Muscle of back (tissue), 11 donors: ENCODE results near the gene PEDS1. TPM values are rescaled to one million over a fixed set of nuclear protein-coding genes. Genes with fewer than 3 reads are reported as not detected.
"Not testable (repeated sequence)": the region's sequence is repeated elsewhere in the genome, so short reads cannot be mapped to it uniquely, and the experiment has no call there.

Experiments used
- DNase-seq, 3 donors: peaks; one replicate each; pipeline versions ENCODE4 v3.0.0 to v3.0.0-alpha.2; 2013
- polyA plus RNA-seq, 10 donors: library from polyadenylated mRNA; unstranded; fragments of 120-200 nt; gene quantifications; one replicate each; pipeline ENCODE4 v1.2.1, GENCODE V29; 2013; ENCODE audit not compliant: insufficient read length in 10 of 10

The PEDS1 gene
- polyA plus RNA-seq, 10 donors, result 21.1 to 26.4 (median 23.0) TPM

DNA sequence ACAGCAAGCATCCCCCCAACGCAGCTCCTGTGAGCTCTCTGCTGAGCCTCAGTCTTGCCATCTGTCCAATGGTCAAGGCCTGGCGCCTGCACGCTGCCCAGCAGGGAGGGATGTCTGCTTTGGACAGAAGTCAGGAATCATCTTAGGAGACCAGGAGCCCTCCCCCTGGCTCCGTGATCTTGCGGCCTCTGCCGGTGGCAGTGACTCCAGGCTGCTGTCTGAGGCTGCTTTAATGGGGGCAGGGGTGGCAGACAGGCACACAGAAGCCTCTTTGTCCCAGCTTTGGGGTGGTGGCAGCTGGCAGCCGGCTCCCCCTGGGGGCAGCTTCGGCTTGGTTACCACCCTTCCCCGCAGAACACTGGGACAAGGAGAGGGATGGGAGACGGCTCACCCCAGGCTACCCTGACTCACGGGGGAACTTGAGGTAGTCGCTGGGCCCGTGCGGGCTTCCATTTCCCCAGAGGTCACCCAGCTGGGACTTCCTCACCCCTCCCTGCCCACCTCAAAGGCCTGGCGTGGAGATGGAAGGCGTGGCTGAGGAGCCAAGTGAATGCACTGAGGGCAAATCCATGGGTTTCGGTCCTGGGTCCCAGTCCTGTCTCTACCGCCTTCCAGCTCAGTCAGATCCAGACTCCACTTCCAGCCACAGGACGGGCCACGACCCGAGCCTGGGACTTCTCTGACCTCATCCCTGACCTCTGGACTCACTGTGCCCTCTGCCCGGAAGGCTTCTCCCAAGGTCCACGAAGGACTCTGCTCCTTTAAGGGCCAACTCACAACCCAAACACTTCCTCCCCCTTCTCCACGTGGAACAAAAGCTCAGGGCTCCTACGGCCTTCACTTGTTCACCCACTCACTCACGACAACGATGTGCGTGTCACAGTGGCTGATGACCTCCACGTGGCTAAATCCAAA, 14.8 kb downstream of the PEDS1 start:
- no peak for DNase-seq

DNA sequence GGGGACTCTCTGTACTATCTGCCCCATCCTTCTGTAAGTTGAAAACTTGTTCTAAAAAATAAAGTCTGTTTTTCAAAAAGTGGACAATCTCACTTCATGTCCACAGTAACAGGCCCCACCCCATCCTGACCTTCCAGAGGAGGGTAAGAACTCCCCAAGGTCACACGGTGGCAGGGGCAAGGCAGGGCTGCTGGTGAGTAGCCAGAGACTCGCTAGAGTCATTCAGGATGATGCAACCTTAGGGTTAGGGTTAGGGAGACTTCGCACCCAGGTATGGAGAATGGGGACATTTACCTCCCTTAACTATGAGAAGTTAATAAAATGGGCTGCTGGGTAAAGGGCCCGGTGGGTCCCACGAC, 15.4 kb downstream of the PEDS1 start:
- DNase-seq, result no peak

DNA sequence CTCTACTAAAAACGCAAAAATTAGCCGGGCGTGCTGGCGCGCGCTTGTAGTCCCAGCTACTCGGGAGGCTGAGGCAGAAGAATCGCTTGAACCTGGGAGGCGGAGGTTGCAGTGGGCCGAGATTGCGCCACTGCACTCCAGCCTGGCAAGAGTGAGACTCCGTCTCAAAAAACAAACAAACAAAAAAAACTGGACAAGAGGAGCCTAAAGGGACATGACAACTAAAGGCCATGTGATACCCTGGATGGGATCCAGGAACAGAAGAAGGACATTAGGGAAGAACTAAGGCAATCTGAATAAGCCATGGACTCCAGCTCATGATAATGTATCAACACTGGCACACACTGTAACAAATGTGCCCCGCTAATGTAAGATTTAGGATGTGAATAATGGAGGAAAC, 15.8 kb downstream of the PEDS1 start:
- DNase-seq, result not testable (repeated sequence)

DNA sequence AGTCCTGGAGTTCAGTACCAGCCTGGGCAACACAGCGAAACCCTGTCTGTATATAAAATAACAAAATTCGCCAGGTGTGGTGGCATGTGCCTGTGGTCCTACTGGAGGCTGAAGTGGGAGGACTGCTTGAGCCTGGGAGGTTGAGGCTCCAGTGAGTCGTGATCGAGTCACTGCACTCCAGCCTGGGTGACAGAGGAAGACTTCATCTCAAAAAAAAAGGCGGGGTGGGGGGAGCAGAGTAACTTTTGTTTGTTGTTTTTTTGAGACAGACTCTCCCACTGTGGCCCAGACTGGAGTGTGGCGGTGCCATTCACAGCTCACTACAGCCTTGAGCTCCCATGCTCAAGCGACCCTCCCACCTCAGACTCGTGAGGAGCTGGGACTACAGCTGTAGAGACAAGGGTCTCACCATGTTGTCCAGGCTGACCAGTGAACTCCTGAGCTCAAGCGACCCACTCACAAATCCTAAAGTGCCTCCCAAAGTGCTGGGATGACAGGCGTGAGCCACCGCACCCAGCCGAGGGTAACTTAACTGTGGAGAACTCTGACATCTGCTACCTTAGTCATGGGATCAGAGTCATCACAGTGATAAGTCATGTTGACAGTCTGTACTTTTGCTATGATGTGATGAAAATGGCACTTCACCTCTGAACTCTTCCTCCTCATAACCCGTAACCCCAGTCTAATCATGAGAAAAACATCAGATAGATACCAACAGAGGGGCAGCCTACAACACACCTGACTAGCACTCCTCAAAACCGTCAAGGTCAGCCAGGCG, 16.5 kb downstream of the PEDS1 start:
- no peak for DNase-seq

DNA sequence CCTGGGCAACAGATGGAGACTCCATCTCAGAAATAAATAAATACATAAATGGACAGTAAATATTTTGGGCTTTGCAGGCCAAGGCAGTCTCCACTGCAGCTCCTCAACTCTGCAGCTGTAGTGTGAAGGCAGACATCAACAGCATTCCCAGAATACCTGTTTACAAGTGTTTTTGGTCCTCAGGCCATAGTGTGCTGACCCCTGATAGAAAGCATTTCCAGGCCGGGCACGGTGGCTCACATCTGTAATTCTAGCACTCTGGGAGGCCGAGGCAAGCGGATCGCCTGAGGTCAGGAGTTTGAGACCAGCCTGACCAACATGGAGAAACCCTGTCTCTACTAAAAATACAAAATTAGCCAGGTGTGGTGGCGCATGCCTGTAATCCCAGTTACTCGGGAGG, 18.4 kb downstream of the PEDS1 start:
- DNase-seq, result not testable (repeated sequence)

DNA sequence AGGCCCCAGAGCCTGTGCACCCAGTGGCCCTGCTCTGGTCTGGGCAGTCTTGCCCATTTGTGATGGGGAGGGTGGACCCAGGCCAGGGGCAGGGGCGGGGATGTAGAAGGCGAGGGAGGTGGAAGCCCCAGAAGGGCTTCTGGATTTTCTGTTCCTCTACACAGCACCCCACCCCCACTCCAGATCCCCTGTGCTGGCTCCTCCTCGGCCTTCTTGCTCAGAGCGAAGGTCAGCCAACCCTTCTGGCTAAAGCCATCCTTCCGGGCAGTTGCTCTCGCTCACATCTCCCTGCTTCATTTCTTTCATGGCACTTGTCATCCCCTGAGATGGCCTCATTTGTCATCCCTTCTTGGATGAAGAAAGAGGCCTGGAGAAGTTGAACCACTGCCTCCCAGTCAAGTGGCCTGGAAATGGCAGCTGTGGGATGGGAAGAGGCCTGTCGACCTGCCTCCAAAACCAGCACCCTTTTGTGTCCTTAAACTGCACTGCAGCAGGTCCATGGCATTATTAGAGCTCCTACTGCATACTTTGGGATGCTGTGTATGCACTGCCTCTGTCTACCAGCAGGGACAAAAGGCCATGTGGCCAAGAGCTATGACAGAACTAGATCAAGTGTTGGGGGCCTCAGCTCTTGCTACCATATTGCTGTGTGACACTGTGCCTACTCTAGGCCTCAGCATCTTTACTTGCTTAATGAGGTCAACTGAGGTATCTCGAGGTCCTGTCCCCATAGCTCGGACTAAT, 19.9 kb downstream of the PEDS1 start:
- no peak for DNase-seq

DNA sequence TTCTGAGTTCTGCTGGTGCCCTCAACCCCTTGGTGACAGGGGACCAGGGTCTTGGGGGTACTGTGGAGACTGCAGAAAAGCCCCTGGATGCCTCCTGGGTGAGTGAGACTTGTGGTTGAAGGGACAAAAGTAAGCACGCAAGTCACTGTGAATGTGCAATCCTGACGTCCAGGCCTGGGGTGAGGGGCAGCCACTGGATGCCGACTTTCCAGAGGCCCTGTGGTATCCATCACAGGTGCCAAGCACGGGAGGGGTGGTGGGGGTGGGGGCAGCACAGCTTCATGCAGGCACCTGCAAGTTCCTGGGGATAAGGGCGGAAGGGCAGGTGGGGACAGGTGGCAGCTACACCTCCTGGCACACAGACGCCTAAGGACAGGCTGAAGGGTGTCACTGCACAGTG, 20.5 kb downstream of the PEDS1 start:
- no peak for DNase-seq

DNA sequence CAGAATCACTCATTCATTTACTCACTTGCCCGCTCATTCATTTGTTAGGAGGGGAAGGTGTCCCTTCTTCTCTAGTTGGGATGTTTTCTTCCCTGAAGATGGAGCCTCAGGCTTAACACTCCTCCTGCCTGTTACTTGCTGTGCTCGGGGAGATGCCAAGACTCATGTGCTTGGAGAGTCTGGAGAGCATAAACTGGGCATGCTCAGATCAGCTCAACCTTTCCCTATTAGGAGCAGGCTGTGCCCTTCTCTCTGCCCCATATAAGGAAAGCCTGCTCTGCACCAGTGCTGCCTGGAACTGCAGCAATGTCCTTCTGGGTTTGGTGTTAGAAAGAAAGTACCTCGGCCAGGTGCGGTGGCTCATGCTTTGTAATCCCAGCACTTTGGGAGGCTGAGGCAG, 22.5 kb downstream of the PEDS1 start:
- DNase-seq, result no peak

DNA sequence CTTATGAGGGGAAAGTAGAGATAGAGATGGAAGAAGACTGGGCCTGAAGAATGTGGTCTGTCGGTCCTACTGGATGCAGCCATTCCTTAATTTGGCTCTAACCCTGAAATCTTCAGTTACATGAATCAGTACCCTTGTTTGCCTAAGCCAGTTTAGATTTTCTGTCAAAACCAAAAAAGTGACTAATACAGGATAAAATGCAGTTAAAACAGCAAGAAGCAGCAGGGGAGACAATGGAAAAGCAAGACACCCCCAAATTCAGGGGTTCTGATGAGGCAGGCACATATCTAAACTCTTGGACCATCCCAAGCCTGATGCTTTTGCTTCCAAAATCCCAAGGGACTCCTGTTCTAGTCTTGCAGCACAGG, 23.2 kb downstream of the PEDS1 start:
- no peak for DNase-seq

DNA sequence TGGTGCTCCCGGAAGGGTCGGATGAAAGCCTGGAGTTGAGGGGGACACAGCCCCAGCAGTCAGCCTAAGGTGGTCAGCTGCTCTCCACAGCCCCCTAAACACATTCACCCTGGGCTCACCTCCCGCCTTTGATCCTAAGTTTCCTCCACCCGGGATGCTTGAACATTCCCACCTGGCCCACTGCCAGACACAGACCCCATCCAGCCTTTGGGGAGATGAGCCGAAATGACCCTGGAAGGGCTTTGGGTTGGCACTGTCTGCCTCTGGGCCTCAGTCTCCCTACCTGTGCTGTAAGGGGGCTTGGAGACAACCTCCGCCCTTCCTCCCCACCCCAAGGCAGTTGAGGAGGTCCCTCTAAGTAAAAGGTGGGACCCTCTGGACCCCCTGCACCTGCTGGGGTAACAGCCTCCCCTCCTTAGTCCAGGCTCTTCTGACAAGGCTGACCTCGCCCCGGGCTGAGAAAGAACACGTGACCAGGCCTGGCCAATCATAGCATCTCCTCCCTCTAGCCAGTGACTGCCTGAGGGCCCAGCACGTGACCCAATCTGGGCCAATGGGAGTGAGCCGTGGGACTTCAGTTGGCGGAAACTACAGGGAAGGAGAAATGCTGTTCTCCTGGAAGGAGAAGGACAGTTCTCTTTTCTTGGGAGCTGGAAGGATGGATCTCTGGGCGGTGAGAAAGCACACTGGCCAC, 23.7 kb downstream of the PEDS1 start:
- no peak for DNase-seq

DNA sequence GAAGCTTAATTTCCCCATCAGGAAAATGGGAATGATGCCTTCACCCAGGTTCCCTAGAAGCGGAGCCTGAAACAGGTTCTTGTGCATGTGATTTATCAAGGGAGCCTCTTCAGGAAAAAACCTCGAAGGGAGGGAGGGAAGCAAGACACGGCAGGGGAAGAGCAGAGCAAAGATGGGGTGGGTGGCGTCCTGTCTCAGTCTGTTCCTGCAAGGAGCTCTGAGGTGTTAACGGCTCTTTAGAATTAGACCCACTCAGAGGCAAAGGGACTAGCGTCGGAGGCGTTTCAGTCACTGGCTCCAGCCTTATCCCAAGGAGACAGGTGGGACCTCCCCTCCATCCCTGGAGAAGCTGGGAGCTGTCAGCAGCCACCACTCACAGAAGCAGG, 25.0 kb downstream of the PEDS1 start:
- DNase-seq, result no peak

DNA sequence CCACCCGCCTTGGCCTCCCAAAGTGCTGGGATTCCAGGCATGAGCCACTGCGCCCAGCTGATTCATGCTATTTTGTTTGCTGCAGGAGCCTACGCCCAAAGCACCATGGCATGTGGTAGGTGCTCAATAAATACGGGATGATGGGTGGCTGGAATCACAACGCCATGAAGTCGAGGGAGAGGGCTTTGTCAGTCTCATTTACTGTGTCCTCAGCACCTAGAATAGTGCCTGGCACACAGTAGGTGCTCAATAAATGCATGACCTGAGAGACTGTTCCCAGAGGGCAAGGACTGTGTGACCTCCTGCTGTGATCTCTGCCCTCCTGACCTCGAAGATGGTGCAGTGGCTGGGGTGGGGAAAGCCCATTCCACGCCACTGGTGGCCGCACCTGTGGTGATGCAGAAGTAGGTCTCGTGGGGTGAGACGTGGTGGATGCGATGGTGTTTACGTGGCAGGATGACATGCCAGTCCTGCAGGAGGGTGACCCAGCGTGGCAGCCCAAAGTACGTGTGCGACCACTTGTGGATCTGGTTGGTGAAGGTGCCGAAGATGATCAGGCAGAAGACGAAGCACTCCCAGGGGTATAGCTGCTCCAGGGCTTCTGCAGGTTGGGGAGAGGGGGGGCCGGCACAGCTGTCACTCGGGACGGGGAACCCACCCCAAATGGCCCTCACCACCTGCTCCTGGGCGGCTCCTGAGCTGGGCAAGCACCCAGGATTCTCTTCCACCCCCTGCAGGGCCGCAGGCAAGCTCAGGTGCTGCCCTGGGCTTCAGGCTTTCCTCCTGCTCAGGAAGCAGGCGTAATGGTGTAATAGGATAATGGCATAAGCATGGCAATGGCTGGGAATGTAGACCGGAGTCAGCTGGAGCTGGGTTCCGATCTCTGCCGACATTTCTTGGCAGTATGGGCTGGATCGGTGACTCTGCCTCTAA, 25.7 kb downstream of the PEDS1 start:
- DNase-seq, result no peak

DNA sequence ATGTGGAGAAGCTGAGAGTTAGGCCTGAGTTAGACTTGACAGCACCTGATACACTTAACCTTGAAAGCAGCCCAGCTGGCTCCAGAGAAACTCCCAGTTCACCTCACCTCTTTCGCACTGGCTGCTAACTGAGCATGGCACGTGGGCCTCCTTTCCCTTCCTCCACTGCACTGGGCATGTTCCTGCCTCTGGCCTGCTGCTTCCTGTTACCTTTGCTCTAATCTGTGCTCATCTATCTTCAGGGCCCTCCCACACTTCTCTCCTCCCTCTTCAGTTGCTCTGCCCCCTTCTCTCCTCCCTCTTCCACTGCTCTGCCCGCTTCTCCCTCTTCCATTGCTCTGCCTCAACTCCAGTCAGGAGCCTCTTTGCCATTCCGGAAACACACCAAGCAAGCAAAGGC, 26.9 kb downstream of the PEDS1 start:
- no peak for DNase-seq

DNA sequence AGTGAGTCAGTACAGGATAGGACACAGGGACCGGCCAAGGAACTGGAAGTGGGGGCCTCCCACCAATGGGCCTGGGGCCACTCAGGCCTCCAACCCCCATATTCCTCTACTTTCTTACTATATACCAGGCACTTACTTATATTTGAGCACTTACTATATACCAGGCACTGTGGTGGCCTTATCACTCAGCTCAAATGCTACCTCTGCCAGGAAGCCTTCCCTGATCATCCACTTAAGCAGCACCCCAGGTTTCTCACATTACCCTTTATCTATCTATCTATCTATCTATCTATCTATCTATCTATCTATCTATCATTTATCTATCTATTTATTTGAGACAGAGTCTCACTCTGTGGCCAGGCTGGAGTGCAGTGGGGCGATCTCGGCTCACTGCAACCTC, 28.2 kb downstream of the PEDS1 start:
- DNase-seq, result no peak

DNA sequence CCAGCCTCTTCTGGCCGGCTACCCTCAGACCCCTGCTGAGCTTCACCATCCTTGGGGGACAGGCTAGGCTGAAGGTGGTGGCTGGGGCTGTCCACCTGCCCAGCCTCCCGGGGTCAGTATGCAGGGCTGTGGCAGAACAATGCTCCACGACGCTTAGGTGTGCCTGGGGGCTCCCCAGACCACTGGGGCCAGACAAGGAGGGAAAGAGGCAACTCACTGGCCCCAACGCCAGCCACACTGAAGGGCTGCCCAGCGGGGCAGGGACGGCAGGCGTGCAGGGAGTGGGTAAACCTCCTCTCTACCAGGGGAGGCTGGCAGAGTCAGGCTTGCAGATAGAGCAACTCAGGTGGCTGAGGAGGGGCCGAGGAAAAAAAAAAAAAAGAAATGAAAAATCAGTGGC, 29.0 kb downstream of the PEDS1 start:
- DNase-seq, result no peak

DNA sequence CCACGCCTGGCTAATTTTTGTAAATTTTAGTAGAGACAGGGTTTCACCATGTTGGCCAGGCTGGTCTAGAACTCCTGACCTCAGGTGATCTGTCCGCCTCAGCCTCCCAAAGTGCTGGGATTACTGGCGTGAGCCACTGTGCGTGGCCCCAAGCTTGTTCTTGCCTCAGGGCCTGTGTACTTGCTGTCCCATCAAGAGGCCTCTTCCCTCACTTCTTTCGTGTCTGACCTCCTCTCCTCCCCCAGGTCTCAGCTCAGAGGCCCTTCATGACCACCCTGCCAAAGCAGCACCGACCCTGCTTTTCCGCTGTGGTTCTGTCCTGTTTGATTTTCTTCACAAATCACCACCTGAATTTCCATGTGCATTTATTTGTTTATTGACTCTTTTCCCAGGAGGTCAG, 30.1 kb downstream of the PEDS1 start:
- no peak for DNase-seq

DNA sequence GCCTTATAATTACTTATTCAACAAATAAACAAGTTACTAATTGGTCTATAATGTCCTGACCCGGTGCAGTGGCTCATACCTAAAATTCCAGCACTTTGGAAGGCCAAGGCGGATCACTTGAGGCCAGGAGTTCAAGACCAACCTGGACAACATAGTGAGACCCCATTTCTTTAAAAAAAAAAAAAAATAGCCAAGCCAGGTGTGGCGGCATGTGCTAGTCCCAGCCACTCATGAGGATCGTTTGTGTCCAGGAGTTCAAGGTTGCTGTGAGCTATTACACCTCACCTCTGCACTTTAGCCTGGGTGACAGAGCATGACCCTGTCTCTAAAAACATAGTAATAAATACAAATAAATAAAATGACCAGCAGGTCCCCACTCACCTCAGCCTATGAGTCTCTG, 30.8 kb downstream of the PEDS1 start:
- DNase-seq, result no peak

DNA sequence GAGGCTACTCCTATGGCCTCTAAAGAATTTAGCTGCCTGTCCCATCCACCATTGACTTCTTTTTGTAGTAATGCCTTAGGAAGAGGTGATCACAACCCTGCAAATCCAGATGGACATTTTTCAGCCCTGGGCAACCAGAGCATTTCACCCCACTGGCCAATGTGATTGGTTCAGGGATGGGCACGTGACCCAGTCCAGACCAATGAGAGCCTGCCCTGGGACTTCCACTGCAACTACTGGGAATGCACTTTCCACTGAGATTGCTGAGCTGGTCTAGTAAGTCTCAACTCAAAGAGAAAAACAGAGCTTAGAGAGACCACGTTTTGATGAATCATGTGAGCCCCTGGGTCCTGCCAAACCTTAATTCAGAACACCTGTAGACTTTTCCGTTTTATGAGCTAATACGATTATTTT, 31.7 kb downstream of the PEDS1 start:
- peak in 1 of 3 donors; percentile 26 for DNase-seq

DNA sequence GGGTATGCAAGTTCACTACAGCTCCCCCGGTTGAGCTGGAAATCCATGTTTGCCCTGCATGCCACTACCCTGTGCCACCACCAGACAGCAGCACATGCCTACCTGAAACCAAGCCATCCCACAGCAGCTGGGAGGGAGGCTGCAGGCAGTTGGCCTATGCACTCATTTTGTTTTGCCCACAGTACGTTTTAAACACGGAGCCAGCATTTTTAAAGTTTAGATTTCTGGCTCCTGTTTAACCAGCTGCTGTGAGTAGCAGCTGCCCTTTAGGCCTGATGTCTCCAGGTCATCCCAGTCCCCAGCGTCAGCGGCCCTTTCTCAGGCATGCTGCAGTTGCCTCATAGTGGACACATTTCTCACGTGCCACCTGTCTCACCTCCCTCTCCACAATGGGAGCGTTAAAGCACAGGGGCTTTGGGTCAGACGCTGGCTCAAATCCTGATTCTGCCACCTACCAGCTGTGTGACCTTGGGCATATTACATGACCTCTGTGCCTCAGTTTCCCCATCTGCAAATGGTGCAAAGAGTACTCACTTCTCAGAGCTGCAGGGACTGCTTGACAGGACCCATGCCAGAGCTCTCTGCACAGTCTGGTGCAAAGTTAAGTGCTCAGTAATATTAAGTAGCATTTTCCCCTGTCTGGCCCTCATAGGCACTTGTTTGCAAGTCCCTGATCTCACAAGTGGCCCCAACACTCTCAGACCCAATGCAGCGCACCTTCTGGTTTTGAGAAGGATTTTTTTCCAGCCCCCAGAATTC, 32.4 kb downstream of the PEDS1 start:
- peak in 2 of 3 donors; percentile 57 to 68 for DNase-seq

DNA sequence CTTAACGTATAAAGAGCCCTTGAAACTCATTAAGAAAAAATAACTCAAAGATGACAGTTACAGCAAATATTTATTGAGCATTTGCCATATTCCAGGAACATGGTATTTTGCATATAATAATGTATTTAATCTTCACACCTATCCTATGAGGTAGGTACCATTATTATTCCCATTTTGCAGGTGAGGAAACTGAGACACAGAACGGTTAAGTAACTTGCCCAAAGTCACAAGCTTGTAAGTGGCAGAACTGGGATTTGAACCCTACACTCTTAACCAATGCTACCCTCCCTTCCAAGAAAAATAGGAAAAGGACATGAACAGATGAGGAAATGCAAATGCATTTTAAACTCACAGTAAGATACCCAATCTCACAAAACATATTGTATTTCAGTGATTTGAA, 35.3 kb downstream of the PEDS1 start:
- no peak for DNase-seq
